ENCODE measurements around the gene DHRS13.
A peak's percentile ranks its signal among the peaks of the same experiment; 100 is the strongest.
"Not testable (repeated sequence)": the region's sequence is repeated elsewhere in the genome, so short reads cannot be mapped to it uniquely, and the experiment has no call there.

DHRS13 gene

DNA sequence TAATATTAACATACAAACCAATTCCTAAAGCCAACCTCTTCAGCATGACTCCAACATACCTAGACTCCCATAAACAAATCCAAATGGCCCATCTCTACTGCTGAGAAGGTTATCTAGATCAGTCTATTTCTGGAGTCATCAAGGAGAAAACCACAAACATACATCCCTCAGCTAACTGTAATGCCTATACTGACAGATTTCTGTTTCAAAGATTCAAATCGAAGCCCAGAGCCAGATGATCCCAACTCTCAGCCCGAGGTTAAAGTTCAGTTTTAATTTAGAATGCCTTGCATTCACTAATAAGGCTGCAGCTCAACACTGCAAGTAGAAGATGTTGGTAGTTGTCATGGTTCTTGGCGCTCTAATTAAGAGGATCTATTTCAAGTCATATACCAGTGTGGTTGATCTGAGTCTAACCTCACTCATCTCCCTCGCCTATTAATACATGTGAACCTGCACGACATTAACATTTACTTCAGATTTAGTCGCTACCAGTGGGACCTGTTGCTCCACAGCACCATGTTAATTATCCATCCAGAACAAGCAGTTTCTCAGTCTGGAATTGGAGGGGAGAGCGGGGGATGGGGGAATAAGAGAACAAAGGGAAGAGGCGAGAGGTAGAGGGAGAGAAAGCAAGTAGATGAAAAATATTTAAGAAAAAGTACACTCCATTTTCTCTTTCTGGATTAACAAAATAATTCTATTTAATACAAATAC, 33.0 kb upstream of the DHRS13 start:
- no peak for DNase-seq (ENCODE audit: low read depth)

GRCh38 chr17:28934508-28934907, 31.6 kb upstream of the DHRS13 start:
- DNase-seq (ENCODE audit: low read depth) = not testable (repeated sequence)

- DNase-seq (ENCODE audit: low read depth) = no peak
These were observed 26.9 kb upstream of the DHRS13 start for GRCh38 chr17:28929787-28930186.

DNA sequence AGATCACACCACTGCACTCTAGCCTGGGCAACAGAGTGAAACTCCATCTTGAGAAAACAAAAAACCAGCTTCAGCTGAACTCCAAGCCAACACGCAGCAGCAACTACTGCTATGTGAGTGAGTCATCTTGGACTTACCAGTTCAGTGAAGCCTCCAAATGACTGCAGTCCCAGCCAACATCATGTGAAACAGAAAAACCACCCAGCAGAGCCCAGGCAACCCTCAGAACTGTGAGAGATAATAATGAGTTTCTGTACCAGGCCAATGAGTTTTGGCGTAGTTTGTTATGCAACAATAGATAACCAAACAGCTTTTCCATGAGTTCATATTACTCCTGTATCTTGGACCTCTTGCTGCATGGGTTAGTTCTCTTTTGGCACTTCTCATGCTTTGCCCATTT, 25.2 kb upstream of the DHRS13 start:
- DNase-seq (ENCODE audit: low read depth) = peak; percentile 77

- peak; percentile 63 for DNase-seq (ENCODE audit: low read depth)
These were observed 23.9 kb upstream of the DHRS13 start for GRCh38 chr17:28926786-28927185.

DNA sequence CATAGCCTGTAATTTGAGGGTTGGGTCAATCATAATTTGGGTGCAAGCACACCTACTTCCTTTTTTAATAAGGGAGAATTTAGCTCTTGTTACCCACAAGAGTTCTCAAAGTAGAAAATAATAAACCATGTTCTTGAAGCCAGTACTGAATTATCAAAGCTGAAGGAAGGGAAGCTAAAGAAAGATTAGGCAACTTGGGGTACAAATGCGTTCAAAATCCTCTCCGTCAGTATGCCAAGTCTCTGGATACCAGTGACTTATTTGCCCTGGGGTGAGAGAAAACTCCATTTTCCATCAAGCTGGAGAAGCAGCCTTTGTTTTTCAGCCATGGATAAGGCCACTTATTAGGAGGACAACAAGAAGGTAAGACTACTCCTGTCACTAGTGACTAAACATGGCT, 23.5 kb upstream of the DHRS13 start:
- no peak for DNase-seq (ENCODE audit: low read depth)

- DNase-seq (ENCODE audit: low read depth) = peak; percentile 97
These were observed 23.1 kb upstream of the DHRS13 start for GRCh38 chr17:28925912-28926365.

DNA sequence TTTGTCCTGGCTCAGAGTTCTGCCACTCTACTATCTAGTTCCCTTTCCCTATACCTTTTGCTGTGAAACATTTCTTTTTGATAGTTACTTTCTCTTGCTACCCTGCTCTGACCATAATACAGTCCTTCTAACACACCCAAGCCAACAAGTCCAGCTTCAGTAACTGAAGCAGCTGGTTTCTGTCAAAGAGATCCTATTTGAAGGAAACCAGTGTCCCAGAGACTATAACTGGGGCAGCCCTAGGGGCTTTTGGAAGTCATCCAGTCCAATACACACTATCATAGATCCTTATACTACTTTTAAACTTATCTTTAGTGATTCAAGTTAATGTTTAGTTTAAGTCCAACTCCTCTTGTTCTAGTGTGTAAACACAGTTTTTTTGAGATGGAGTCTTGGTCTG, 17.3 kb upstream of the DHRS13 start:
- DNase-seq (ENCODE audit: low read depth) = no peak

DNA sequence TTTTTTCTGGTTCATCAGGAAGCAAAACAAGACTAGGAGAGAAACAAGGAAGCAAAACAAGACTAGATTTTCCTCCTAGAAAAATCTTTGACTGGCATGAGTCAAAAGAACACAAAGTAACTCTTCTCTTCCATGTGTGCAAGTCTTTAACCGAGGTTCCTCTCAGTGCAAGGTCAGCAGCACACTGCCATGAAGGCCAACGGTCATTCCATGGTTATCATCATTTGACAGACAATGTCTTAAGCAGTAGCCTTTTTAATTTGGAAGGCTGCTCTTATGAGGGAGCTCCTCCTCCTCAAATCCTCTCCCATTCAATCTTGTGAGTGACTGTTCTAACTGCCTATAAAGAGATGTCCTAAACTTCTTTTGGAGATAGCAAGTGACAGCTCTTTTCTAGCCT, 15.4 kb upstream of the DHRS13 start:
- no peak for DNase-seq (ENCODE audit: low read depth)

- no peak for DNase-seq (ENCODE audit: low read depth)
These were observed 14.6 kb upstream of the DHRS13 start for GRCh38 chr17:28917465-28917864.

DNA sequence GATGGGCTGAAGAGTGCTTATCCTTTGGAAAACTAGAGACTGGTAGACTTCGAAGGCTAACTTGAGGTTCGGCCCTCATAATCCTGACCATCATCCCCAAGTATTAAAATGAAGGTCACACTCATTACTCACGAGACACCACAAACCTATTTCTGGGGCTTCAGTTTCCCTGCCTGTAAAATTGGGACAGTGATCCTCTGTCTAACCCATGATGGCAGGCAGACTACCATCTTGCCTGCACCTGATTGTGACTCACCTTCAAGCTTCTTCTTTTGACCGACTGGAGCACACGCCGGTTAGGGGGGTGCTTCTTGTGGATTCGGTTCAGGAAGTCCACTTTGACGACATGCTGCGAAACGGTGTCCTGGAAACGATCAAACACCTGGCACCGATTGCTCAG, 14.2 kb upstream of the DHRS13 start:
- DNase-seq (ENCODE audit: low read depth) = no peak

- peak; percentile 53 for DNase-seq (ENCODE audit: low read depth)
These were observed 13.5 kb upstream of the DHRS13 start for GRCh38 chr17:28916302-28916934.

GRCh38 chr17:28912938-28913333, 10.1 kb upstream of the DHRS13 start:
- DNase-seq (ENCODE audit: low read depth) = no peak

GRCh38 chr17:28912281-28912937, 9.5 kb upstream of the DHRS13 start:
- DNase-seq (ENCODE audit: low read depth) = no peak

- no peak for DNase-seq (ENCODE audit: low read depth)
These were observed 8.6 kb upstream of the DHRS13 start for GRCh38 chr17:28911411-28912045.

DNA sequence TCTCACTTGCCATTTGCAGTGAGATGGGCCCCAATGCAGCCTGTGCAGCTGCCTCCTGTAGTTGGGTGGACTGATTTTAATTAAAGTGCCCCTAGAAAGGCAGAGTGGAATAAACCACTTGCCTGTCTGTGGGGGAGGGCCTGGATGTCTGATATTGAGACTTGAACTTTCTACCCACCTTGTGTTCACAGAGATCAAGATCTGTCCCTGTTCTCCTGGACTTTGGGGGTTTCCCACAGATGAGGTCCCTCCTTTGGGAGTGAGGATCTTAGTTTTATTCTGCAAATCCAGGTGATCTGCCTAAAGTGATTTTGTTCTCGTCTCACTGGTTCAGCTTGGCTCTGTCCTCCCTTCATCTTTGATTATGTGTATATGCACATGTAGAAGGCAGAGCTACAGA, 7.7 kb upstream of the DHRS13 start:
- no peak for DNase-seq (ENCODE audit: low read depth)

GRCh38 chr17:28908640-28909167, 5.8 kb upstream of the DHRS13 start:
- peak; percentile 61 for DNase-seq (ENCODE audit: low read depth)

- no peak for DNase-seq (ENCODE audit: low read depth)
These were observed 5.0 kb upstream of the DHRS13 start for GRCh38 chr17:28907709-28908475.

DNA sequence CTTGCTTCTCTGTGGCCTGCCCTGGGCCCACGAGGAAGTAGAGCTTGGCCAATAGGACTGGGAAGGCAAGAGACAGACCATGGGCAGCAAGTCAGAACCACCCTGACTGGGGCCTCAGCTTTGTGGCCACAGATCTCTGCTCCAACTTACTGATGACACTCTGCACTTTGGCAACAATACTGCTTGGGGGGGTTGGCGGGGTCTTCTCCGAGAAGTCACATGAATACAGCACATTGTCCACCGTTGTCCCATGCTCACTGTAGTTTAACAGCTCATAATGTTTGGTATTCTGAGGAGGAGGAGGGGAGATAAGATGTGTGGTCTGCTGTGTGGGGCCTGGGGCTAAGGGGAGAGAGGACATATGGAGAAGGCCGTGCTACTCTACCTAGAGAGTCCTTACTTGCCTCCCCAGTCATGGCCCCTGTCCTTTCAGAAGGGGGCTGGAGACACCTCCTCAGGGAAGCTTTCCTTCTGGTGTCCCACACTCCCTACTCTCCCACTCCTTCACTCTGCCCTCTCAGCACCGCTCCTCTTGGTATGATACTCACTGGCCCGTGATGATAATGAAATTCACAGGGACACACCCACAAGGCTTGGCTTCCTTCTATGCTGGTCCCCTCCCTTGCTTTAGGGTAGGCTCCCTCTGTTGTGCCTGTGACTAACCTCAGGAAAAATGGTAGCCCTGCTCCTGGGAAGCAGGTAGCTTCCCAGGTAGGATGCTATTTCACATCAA, 4.0 kb upstream of the DHRS13 start:
- no peak for DNase-seq (ENCODE audit: low read depth)

- DNase-seq (ENCODE audit: low read depth) = no peak
These were observed 3.4 kb upstream of the DHRS13 start for GRCh38 chr17:28906276-28906675.

GRCh38 chr17:28904800-28905199, 1.9 kb upstream of the DHRS13 start:
- no peak for DNase-seq (ENCODE audit: low read depth)
